DOHH2 (cell line): ENCODE results near the gene FRY.

Experiments
- H3F3A ChIP-seq: fragments of 200-600 bp; sonication (generic), shearing (Covaris generic); 2 replicates; pipeline ENCODE4 v1.6.0; 2016; ENCODE audit warnings: antibody characterized with exemption, mild to moderate bottlenecking; ENCODE audit not compliant: control insufficient read depth, insufficient read depth
- H3K27ac ChIP-seq: fragments of 200-600 bp; sonication (generic); 2 replicates; pipeline ENCODE4 v1.5.1; 2014; ENCODE audit warnings: low read depth, mild to moderate bottlenecking, low read length, moderate library complexity
- H3K27me3 ChIP-seq: fragments of 200-600 bp; sonication (generic); 2 replicates; pipeline ENCODE4 v1.6.1; 2014; ENCODE audit warnings: mild to moderate bottlenecking, low read length, mixed read lengths; ENCODE audit not compliant: control insufficient read depth
- H3K36me3 ChIP-seq: fragments of 200-600 bp; sonication (generic); 2 replicates; pipeline ENCODE4 v1.6.1; 2014; ENCODE audit warnings: mild to moderate bottlenecking, low read length, moderate library complexity, mixed read lengths; ENCODE audit not compliant: control insufficient read depth
- H3K4me1 ChIP-seq: fragments of 200-600 bp; sonication (generic); 2 replicates; pipeline ENCODE4 v1.6.1; 2014; ENCODE audit warnings: mild to moderate bottlenecking, low read length, mixed read lengths; ENCODE audit not compliant: control insufficient read depth
- H3K4me2 ChIP-seq: fragments of 200-600 bp; sonication (generic); 2 replicates; pipeline ENCODE4 v1.6.0; 2014; ENCODE audit warnings: mild to moderate bottlenecking, low read length, moderate library complexity
- H3K4me3 ChIP-seq: fragments of 200-600 bp; sonication (generic); 2 replicates; pipeline ENCODE4 v1.5.1; 2014; ENCODE audit warnings: mild to moderate bottlenecking, low read length, mixed read lengths
- H3K79me2 ChIP-seq: fragments of 200-600 bp; sonication (generic); 2 replicates; pipeline ENCODE4 v1.6.1; 2014; ENCODE audit warnings: mild to moderate bottlenecking, low read length, mixed read lengths; ENCODE audit not compliant: control insufficient read depth
- H3K9me2 ChIP-seq: fragments of 200-600 bp; sonication (generic); replicated peaks from 2 replicates; pipeline ENCODE4 v1.6.1; 2014; ENCODE audit warnings: mild to moderate bottlenecking, low read length, mixed read lengths; ENCODE audit not compliant: control insufficient read depth
- H3K9me3 ChIP-seq: fragments of 200-600 bp; sonication (generic); 2 replicates; pipeline ENCODE4 v1.6.1; 2014; ENCODE audit warnings: antibody characterized with exemption, low read length, mixed read lengths; ENCODE audit not compliant: control insufficient read depth, insufficient read depth
- H4K20me1 ChIP-seq: fragments of 200-600 bp; sonication (generic); 2 replicates; pipeline ENCODE4 v1.6.0; 2014; ENCODE audit warnings: low read depth, mild to moderate bottlenecking, antibody characterized with exemption, low read length, moderate library complexity; ENCODE audit not compliant: control insufficient read depth, insufficient read depth
- CTCF ChIP-seq: fragments of 200-600 bp; sonication (generic); IDR thresholded peaks from one replicate; pipeline ENCODE4 v1.5.1; 2014; ENCODE audit warnings: antibody characterized with exemption, mild to moderate bottlenecking, low read depth, low read length; ENCODE audit not compliant: poor library complexity, severe bottlenecking
- EZH2phosphoT487 ChIP-seq: fragments of 200-600 bp; sonication (generic); IDR thresholded peaks from 2 replicates; pipeline ENCODE4 v1.6.1; 2017; ENCODE audit warnings: borderline replicate concordance, mild to moderate bottlenecking, antibody characterized with exemption, low read length, moderate library complexity, mixed read lengths

Gene FRY

GRCh38 chr13:32206097-32206740, 174.6 kb downstream of the FRY start:
- no peaks in the 10 kb centered on the region for H3K79me2 ChIP-seq
- H3K36me3 ChIP-seq, result peaks cover 58% of the 10 kb centered on the region
- no peak overlapping the region for H3K4me3 ChIP-seq
- no peaks in the 10 kb centered on the region for H3K27me3 ChIP-seq
- H3K27ac ChIP-seq, result no peak overlapping the region
- no peaks in the 10 kb centered on the region for H3K9me2 ChIP-seq
- H3K4me1 ChIP-seq, result 0 out of 2 replicates have a peak, but pooled peaks cover 4% of the 10 kb centered on the region
- TF ChIP-seq CTCF (no peak), EZH2phosphoT487 (no peak)
- no peaks in the 10 kb centered on the region for H3K9me3 ChIP-seq
- no peaks in the 10 kb centered on the region for H4K20me1 ChIP-seq
- H3F3A ChIP-seq, result no peaks in the 10 kb centered on the region
- H3K4me2 ChIP-seq, result no peak overlapping the region

DNA sequence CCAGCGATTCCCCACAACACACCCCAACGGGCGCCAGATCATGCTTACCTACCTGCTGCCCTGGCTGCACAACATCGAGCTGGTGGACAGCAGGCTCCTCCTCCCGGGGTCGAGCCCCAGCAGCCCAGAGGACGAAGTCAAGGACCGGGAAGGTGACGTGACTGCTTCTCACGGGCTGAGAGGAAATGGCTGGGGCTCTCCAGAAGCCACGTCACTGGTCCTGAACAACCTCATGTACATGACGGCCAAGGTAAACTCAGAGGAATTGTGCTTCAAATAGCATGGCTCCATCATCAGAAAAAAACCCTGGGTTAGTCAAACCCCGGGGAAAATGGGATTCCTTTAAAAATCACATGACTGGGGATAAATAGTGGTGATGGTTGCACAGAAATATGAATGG, 177.3 kb downstream of the FRY start:
- no peaks in the 10 kb centered on the region for H4K20me1 ChIP-seq
- 0 out of 2 replicates have a peak, but pooled peaks cover 4% of the 10 kb centered on the region for H3K4me1 ChIP-seq
- no peak overlapping the region for H3K4me3 ChIP-seq
- no peak for TF ChIP-seq EZH2phosphoT487
- TF ChIP-seq CTCF, result no peak
- no peaks in the 10 kb centered on the region for H3K27me3 ChIP-seq
- no peaks in the 10 kb centered on the region for H3K9me3 ChIP-seq
- H3K27ac ChIP-seq, result no peak overlapping the region
- H3K4me2 ChIP-seq, result no peak overlapping the region
- H3K36me3 ChIP-seq, result peaks cover 68% of the 10 kb centered on the region
- no peaks in the 10 kb centered on the region for H3K9me2 ChIP-seq
- no peaks in the 10 kb centered on the region for H3K79me2 ChIP-seq
- no peaks in the 10 kb centered on the region for H3F3A ChIP-seq

GRCh38 chr13:32209652-32210051, 178.1 kb downstream of the FRY start:
- Histone ChIP-seq H3K9me2 (no peaks in the 10 kb centered on the region), H3K9me3 (no peaks in the 10 kb centered on the region), H3K79me2 (no peaks in the 10 kb centered on the region), H4K20me1 (no peaks in the 10 kb centered on the region), H3K27ac (no peak overlapping the region), H3K4me3 (no peak overlapping the region), H3K36me3 (peaks cover 74% of the 10 kb centered on the region), H3K4me2 (no peak overlapping the region), H3K27me3 (no peaks in the 10 kb centered on the region), H3F3A (no peaks in the 10 kb centered on the region), H3K4me1 (0 out of 2 replicates have a peak, but pooled peaks cover 4% of the 10 kb centered on the region)
- TF ChIP-seq CTCF, result no peak
- TF ChIP-seq EZH2phosphoT487, result no peak
